Cortex of kidney (tissue), 1 donor: Measurements from ENCODE around the gene LDLRAP1.
"Not testable (repeated sequence)": the region's sequence is repeated elsewhere in the genome, so short reads cannot be mapped to it uniquely, and the experiment has no call there.

Experiments used
- DNase-seq: peaks from one replicate; lab custom pipeline; 2025; lab: John Stamatoyannopoulos, UW

The LDLRAP1 gene, protein sequence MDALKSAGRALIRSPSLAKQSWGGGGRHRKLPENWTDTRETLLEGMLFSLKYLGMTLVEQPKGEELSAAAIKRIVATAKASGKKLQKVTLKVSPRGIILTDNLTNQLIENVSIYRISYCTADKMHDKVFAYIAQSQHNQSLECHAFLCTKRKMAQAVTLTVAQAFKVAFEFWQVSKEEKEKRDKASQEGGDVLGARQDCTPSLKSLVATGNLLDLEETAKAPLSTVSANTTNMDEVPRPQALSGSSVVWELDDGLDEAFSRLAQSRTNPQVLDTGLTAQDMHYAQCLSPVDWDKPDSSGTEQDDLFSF

DNA sequence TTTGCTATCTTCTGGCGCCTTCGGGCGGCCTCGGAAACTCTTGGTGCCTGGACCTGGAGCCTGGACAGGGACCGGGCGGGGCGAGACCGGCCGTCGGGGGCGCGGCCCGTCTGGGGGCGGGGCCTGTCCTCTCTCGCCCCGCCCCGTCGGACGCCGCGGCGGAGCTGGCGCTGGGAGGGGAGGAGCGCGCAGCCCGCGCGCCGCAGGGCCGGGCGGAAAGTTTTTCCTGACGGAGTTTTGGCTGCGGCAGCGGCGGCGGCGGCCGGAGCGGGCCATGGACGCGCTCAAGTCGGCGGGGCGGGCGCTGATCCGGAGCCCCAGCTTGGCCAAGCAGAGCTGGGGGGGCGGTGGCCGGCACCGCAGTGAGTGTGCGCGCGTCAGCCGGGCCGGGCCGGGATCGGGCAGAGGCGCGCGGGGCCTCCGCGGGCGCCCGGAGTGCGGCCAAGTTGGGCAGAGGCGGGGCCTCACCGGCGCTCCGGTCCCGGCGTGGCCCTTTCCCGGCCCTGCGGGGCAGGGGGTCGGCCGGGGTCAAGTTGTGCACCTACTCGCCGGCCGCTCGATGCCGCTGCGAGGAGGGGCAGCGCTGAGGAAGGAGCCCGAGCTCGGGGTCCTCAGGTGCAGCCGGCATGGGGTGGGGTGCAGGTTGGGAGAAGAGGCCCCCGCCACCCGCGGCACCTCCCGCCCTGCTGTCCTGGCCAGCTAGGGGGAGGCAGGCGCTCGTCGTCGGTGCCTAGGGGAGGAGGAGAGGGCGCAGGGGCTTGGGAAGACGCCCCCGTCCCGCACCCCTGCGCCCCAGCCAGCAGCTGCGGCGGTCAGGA lies at the start of gene LDLRAP1:
Gene LDLRAP1, plus strand, starts transcription at position 182 of the 818 bp plus-strand sequence. Its CDS starts 93 bp downstream, at position 275.
- DNase-seq: no peak

DNA sequence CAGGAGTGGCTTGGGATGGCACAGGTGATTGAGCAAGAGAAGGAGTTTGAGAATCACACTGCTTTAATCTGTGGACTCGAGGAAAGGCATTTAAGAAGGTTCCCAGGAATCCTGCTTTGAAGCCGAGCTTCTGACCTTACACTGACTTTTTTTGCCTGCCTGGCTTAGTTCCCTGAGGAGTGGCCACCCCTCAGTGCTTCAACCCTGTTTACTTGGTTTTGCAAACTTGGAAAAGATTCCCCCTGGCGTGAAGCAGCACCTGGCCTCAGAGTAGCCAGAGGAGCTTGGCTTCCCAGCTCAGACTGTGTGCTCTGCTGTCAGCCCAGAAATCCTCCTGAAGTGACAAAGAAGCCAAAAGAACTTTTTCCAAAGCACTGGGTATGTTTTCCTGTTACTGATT lies 48.5 kb upstream of the LDLRAP1 start:
- no peak for DNase-seq

DNA sequence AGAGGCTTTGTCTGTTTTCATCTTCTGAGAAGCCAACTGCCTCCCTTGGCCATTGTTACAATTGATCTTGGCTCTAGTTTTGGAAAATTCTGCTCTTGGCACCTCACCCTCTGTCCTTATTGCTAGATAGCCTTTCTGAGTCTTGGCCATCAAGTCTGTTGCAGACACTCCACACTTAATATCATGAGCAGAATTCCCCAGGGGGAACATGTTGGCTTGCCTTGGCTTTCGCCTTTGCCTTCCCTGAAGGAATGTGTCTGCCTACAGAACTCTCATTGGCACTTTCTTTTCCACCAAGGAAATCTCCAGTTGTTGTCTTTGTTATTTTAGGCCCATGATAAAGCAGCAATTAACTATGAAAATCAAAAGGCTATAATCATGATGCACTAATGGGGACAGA lies 42.7 kb upstream of the LDLRAP1 start:
- no peak for DNase-seq

DNA sequence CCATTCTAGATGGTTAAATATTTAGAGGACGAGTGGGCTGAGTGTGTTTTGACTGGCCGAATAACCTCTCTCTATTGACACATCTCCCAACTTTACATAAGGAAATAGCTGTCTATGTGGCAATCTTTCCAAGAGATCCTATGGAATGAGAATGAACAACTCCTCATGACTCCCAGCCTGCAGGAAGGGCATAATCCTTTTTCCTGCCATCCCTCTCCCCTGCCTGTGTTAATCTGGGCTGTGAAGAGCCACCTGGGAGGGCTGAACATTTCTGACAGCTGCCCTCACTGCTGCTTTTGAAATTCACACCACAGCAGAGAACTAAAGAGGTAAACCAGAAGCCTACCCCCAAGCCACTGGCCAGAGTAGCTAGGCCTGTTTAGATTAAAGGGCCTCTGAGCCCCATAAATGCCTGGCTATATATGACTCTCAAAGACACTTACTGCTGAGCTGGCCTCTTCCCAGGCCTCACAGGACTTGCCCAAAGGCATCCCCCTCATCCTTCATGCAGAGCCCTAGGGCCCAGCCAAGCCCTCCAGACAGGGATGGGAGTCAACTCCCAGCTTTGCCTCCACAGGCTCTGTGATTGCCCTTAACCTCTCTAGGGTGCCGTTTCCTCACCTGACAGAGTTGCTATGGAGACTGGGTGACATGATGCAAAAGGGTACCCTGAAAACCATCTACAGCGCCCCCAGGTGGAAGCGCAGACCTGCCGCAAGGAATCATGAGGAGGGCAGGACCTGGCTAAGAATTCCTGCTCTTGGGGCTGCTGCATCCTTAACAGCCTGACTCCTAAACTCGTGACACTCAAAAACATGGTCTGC lies 42.0 kb upstream of the LDLRAP1 start:
- no peak for DNase-seq

DNA sequence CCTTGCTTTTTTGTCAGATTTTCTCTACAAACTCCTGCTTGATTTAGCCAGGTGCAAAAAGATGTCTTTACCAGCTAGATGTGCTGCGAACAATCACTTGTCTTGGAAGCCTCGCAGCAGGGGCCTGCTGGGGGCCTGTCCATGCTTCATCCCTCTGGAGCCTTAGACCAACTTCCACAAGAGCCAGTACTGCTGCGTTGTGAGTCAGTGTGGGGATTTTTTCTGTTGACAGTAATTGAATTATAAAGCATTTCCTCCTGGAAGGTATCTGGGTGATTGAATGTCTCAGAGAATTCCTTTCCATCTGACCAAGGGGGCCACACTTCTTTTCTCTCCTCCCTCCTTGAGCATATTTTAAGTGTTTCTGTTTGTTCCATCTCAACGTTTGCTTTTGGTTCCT lies 40.4 kb upstream of the LDLRAP1 start:
- DNase-seq: no peak

DNA sequence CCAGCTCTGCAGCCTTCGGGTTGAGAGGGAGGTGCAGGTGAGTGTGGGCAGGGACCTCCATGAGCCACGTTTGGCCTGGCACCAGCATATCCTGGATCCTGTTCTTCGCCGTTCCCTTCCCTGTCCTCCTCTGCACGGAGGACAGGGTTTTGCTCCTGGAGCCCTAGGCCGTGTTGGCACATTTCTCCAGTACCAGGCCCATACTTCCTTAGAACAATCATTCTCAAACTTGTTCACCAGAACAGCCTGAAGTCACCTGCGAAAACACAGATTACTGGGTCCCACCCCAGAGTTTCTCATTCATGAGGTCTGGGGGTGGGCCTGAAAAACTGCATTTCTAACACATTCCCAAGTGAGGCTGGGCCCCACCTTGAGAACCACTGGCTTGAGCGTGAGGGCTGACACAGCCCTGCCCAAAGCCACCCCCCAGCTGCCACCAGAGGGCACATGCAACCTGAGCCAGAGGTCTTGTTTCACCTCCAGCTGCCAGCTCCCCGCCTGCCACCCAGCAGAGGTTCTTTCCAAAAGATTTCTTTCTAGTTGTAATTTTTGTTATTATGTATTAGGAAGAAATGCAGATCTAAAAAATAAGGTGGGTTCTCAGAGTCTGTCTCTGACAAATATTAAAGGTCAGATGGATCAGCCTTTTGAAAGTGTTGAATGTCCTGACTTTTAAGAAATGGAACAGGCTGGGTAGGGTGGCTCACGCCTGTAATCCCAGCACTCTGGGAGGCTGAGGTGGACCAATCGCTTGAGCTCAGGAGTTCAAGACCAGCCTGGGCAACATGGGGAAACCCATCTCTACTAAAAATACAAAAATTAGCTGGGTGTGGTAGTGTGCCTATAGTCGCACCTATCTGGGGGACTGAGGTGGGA lies 39.6 kb upstream of the LDLRAP1 start:
- no peak for DNase-seq

DNA sequence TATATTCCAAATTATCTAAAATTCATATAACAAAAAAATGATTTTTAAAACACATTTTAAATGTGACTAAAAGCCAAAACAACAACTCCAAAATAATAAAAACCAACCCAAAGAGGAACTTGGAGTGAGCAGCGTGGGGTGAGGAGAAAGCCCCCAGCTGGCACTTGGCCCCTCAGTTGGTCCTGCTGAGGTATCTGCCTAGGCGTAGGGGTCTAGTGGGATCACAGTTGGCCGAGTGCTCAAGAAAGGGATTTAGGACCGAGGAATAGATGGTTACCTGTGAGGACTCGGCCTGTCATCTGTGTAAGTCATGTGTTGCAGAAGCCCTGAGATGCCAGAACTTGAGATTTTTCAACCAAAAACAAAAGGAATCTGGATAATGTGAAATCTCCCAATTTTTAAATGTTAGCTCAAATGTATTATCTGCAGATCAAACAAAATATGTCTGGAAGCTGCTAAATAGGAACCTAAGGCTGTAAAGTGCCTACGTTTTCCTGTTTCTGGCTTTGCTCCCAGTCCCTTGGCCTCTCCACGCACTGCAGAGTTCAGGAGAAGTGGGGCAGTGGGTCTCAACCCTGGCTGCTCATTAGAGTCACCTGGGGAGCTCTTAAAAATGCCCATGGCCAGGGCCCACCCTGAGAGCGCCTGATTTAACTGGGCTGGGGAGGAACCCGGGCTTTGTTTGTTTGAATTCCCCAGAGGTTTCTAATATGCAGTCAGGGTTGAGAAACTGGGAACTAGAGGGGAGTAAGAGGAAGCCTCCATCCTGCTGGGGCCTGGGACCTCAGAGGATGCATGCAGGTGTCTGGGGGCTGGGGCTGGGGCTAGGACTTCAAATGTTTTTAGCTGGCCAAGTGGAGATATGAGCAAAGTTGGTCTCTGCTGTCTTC lies 38.5 kb upstream of the LDLRAP1 start:
- DNase-seq: no peak

DNA sequence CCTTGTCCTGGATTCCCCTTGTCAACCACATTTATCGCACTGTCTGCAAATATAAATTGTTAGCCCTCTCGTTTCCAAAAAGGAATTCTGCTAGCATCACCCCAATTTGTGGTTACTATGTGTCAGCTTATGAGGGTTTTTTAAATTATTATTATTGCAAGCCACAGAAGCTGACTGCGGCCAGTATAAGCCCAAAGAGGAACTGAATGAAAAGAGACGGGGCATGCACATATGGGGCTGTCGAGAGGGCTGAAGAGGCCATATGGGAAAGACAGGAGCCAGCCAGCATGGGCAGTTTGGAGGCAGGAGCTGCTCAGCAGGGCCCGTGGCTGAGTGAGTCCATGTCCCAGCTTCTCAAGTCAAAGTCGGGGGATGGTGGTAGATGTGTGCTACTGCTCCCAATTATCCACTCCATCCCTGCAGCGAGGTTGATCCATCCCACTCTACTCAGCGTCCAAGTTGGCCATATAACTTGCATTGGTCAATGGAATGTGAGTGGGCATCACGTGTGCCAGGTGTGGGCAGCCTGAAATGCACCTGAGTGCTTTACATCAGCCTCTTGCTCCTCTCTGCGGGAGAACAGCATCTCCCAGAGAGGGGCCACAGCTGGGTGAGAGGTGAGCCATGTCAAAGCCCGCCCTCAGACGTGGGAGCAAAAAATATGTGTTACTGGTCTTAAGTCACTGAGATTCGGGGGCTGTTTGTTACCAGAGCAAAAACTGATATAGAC lies 37.6 kb upstream of the LDLRAP1 start:
- no peak for DNase-seq

DNA sequence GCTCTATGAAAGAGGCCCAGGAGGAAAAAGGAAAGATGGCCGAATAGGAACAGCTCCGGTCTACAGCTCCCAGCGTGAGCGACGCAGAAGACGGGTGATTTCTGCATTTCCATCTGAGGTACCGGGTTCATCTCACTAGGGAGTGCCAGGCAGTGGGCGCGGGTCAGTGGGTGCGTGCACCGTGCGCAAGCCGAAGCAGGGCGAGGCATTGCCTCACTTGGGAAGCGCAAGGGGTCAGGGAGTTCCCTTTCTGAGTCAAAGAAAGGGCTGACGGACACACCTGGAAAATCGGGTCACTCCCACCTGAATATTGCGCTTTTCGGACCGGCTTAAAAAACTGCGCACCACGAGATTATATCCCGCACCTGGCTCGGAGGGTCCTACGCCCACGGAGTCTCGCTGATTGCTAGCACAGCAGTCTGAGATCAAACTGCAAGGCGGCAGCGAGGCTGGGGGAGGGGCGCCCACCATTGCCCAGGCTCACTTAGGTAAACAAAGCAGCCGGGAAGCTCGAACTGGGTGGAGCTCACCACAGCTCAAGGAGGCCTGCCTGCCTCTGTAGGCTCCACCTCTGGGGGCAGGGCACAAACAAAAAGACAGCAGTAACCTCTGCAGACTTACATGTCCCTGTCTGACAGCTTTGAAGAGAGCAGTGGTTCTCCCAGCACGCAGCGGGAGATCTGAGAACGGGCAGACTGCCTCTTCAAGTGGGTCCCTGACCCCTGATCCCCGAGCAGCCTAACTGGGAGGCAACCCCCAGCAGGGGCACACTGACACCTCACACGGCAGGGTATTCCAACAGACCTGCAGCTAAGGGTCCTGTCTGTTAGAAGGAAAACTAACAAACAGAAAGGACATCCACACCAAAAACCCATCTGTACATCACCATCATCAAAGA lies 36.6 kb upstream of the LDLRAP1 start:
- DNase-seq: not testable (repeated sequence)

DNA sequence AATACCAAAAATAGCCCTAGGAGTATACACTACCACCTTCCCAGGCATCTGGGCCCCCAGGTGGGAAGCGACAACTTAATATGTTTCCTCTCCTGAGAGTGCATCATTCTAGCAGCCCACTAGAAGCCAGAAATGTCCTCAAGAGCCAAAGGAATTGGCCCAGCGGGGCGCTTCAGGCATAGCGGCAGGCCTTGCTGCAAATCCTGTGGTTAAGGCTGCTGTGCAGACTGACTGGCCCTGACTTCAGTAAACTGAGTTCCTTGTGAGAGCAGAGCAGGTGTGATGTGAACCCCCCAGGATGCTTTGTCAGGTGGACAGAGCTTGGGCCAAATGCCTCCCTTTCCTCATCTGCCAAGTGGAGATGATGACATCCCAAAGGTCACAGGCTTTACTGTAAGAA lies 29.7 kb upstream of the LDLRAP1 start:
- DNase-seq: no peak

DNA sequence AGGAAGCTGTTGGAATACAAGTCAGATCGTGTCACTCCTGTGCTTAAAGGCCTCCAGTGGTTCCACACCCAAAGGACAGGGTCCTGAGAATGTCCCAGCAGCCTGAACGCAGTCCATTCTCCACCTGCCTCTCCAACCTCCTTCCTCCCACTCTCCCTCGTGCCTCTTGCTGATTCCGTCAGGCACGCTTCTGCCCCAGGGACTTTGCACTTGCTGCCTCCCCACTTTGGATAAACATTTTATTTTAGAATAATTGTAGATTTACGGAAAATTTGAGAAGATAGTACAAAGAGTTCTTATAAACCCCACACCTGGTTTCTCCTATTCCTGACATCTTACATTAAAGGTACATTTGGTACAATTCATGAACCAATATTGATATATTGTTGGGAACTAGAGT lies 28.4 kb upstream of the LDLRAP1 start:
- DNase-seq: no peak

DNA sequence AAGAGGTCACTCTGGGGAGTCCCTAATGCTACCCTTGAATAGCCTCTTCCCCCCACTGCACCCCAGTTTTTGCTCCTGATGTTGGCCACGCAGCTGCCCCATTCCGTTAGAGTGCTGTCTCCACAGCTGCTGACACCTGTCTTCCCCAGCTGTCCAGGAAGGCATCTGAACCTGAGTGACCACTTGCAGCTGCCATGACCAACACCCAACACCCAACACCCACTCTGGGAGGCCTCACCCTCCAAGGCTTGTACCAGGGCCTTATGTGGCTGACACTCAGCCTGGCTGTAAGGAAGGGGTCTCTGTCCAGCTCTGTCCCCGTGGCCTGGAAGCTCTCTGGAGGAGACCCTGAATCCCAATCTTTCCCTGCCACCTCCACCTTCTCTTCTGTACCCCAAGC lies 26.7 kb upstream of the LDLRAP1 start:
- no peak for DNase-seq

DNA sequence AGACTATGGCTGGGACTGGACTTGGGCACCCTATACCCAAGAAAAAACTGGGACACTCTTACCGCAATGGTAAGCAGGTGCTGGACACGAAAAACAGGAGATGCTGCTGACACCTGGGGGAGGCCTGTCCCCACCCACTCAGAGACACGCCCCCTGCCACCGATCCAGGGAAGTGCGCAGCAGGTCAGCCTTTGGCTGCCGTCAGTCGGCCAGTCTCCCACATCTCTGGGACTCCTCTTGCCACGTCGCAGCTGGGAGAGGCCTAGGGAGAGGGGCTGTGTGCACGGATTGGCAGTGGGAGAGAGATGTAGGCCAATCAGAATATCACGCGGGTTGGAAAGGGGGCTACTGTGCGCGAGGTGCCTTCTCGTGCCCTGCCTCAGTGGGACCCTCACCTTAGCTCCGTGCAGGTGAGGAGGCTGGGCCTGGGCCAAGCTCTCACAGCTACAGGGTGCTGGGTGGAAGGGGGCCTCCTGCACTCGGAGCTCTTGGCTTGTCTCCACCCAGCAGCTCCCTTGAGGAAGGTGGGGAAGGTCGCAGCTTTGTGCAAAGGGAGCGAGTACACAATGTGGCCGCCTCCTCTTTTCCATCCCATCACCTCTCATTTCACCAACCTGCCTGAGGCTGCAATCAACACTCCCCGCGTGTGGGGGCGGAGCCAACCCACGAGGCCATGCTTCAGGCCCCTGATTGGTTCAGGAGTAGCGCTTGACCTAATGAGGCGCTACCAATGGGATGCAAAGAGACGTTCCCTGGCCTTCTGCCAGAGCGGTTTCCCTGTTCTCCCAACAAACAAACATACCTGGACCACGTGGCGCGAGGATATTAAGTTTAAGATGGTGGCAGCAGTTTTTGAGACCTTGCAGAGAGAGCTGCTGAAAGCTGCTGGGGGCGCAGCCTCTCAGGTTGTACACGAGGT lies 25.7 kb upstream of the LDLRAP1 start:
- DNase-seq: no peak

DNA sequence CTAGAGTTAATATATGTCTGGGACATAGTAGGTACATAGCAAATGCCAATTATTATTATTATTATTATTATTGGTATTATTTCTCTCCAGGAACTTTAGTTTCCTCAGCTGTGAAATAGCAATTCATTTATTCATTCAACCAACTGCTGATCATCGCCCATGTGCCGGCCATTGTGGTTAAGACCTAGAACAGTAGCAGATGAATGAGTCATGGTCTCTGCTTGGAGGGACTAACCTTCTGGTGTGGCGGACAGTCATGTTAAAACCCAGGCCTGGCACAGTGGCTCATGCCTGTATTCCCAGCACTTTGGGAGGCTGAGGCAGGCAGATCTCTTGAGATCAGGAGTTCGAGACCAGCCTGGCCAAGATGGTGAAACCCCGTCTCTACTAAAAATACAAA lies 23.8 kb upstream of the LDLRAP1 start:
- no peak for DNase-seq

DNA sequence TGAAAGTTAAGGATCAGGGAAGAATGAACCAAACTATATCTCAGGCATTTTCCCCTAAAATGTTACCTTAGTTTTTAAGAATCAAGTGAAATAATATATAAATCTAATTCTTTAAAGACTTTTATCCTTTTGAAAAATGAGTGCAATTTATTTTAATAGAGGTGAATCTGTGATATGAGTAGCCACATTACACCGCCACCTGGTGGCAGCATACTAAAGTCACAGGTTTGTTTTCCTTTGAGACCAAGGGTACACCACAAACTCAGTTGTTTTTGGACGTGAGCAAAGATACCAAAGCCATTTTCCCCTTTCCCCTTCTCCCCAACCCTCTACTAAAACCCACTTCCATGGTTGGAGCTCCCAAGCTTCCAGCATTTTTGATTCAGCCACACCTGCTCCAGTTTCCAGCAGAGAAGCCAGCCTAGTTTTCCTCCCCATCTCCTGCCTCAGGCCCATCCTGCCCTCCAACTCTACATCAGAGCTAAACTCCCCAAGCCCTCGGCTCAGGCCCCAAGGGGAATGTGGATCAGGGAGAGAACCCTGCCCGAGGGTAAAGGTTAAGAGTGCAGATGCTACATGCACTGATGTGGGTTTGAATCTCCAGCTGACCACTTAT lies 22.9 kb upstream of the LDLRAP1 start:
- no peak for DNase-seq

DNA sequence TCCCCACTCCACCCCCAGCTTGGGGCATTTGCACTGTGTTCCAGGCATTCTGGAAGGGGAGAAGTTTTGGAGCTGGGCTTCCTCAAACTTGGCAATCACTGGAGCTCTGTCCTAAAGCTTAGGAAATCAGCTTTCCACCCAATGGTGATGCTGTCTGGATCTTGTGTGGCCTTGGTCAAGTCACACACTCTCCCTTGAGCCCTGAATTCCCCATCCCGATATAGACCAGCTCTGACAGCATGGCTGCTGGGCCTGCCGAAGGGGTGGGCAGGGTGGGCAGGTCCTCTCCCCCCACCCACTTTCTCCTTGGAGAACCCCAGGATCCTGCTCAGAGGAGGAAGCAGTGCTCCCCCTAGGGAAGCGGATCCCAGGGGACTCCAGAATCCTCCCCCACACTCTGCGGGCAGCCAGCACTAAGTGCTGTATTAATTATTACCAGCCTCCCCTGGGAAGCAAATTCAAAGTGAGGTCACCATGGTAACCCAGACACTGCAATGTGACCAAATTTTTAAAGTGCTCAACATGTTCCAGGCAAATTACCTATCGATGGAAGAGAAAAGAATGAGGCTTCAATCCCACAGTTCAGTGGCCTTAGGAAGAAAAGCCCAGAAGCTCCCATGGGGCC lies 21.3 kb upstream of the LDLRAP1 start:
- no peak for DNase-seq

DNA sequence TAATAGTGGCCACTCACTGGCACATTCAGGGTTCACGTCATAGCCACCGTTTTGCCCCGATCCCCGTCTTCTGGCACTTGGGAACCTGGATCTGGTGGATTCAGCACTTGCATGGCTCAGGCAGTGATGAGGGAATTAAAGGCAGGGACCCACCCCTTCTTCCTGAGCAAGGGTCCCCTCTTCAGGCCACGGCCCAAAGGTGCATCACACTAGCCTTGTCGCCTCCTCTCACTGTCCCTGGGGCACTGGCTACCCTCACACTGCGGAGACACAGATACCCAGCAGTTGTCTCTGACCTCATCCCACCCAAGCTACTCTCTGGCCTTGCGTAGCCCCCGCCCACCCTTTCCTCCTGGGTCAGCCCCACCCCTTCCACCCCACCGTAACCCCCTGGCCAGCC lies 19.9 kb upstream of the LDLRAP1 start:
- DNase-seq: no peak
